RCC 7860 (cell line): ENCODE results near the gene FAF1.
A peak's percentile ranks its signal among the peaks of the same experiment; 100 is the strongest.

ENCODE experiments used
- DNase-seq: peaks from one replicate; pipeline ENCODE4 v3.0.0-alpha.2; 2015; ENCODE audit warnings: low spot score
- FAIRE-seq: peaks from 2 replicates; lab custom pipeline; 2012; peaks lifted over from hg19 to GRCh38; lab: Jason Lieb, UNC

FAF1 gene

DNA sequence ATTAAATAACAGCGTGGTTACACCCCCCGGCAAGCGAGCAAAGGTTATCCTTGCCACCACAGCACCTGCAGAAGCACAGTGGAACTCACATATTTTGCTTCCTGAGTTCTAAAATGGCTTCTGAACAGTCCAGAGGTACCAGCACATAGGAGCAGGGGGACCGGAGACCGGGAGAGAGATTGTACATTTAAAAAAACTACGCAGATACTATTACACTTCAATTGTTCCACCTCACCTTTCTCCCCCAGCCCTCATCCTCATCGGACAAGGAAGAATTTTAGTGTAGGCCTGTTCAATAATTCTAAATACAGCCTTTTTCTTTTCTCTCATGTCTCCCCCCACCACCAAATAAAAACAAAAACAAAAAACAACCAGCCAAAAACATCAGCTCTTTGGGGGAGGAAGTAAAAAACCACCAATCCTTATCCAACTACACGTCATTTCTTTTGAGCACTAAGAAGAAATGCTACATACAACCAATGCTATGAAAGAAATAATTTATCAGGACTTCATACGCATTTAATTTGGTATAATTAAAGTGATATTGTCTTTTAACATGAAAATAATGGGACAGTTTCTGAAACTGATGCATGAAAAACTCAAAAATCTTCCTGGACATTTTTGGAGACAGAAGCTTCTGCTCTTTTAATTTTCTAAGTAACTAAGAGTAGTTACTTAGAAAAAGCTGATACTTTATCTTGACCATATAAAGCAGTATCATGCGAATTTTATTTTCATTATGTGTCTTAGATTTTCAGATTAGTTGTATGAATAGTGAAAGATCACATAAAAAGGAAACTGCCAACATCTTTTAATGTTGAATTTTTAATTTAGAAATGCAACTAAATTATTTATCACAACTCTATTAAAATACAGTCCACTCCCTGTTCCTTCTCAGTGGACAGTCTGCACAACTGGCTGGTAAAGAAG, 19.1 kb upstream of the FAF1 start:
- FAIRE-seq, result peak; percentile 62
- DNase-seq, result peak; percentile 56

DNA sequence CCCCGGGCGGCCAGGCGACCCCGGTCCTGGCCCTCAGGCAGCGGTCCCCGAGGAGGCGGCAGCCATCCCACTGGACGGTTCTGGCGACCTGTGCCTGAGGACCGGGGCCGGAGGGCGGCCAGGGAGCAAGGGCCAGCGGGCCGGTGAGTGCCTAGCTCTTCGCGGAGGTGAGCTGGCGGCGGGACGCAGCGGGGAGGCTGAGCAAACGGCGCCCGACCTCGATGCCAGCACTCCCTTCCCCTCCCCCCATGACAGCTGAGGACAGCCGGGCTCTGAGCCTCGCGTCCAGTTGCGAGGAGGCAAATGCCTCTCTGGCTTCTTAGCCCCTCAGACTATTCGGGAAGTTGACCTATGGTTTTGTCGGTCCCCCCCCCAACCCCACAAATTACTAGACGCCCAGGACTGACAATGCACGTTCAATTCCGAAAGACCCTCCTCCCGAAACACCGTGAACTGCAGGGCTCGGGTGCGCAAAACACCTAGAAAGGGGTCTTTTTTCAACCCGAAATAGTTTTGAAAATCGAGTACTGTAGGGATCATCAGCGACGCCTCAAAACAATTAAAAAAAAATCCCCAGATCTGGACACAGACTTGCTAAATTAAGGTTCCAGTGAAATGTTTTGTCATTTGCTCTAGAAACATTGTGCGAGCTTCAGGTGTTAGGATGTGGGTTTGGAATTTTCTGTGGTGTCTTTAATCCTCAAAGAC, 18.2 kb upstream of the FAF1 start:
- DNase-seq (peak; percentile 83), FAIRE-seq (peak; percentile 5)

DNA sequence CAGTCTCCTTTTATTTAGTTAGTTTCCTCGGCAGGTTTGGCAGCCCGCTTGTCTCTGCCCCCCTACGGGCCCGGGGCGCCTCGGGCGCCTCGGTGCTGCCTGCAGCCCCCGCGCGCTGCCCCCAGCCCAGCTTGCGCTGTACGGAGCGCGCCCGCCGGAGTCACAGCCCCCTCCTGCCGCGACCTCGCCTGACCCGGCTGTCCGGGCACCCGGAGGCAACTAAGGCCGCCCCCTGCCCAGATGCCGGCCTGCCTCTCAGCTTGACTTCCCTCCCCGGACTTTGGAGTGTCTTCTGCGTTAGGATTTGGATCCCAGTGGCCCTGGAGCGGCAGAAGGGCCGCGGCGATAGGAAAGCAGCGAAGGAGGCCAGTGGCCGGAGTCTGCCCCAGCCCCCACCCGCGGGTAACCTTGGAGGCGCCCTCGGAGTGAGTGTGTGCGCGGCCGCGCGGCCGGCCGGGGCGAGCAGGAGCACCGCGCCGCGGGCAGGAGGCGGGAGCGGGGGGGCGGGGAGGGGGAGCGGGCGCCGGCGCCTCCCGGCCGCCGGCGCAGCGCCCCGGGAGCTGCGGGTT, 17.6 kb upstream of the FAF1 start:
- DNase-seq (peak; percentile 58), FAIRE-seq (no peak)

DNA sequence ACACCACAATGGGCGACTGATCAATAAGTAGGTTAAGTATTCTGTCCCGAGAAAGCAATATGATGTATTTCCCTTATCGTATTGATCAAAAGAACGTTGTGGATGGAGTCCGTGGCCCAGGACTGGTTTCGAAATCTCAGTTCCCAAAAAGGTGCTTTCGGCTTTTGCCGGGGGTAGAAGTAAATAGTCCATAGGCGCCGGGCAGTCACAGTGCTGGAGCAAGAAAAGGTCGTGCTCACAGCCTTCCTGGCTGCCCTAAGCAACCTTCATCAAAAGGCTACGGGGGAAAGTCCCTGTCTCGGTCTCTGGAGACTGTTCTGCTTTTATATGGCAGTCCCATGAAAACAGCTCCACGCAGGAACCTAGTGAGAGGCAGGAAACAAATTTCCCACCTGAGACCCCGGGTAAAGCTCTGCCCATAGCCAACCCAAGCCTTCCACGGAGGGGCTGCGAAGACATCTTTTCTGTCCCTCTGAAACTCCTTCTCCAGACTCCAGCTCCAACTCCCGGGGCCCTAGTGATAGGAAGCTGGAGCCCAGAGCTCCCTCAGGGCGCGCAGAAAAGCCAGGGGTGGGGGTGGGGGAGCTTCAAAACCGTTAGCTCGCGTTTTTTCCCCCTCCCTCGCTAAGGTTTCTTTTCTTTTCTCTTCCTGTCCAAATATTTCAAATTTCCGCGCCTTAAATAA, 17.0 kb upstream of the FAF1 start:
- FAIRE-seq (peak; percentile 35), DNase-seq (peak; percentile 69)

DNA sequence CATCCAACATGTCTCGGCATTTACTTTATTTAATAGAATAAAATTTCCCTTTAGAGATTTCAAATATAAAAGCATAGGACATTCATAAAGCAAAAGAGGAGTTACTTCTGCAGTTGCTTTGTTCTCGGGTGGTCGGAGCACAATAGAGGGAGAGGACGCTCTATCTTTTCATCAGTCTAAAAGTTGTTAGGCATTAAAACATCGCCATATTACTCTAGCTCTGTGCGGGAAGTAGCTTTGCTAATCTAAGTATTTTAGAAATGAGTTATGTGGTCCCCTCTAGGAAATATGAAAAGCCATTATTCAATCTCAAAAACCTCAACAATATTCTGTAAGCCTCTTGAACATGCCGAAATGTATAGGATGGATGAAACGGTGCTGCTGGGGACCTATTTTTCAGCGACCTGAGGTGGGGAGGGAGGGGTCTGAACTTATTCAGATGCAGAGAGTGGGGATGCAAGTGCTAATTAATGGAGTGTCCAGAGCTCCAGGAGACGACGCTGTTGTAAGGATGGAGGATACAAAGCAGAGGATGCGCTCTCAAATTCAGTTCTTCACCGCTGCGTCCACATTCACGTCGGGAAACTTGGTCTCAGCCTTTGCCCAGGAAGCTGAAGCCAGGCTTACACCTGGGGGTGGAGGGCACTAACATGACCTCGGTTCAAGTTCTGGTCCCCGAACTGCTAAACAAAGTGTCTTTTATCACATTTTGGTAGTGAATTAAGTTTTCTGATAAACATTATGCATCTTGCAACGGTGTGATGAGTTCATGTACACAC, 16.2 kb upstream of the FAF1 start:
- FAIRE-seq, result no peak

DNA sequence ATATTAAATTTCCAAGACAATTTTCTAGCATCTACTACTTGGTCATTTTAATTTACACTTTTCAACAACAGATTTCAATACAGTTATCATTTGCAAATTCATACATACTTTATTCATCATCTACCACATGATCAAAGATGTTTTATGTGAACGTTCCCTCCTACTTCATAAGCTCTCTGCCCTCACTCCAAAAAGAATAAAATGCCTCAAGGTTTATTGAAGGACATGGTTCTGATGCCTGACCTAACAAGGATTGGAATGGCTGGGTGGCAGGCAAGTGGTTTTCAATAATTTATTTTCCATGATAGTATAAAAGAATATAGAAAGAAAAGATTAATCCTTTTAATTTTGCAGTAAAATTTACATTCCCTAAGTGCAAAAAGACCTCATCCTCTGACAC, 15.4 kb upstream of the FAF1 start:
- FAIRE-seq (no peak), DNase-seq (peak; percentile 45)

More for the DNA sequence above, 16.2 kb upstream of the FAF1 start:
- peak; percentile 33 for DNase-seq

DNA sequence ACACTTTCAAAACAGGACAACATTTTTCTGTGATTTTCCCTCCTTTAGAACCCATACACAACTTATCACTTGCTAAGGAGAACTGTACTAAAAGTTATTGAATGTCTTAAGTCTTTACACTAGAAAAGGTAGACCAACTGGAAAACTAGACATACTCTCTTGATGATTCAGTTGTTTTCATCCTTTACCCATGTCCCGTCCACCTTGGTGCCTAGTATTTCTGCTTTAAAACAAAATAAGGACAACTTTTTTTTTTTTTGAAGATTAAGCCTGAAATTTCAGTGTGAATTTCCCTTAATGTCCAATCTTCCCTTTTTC, 14.5 kb upstream of the FAF1 start:
- DNase-seq (peak; percentile 34), FAIRE-seq (no peak)

DNA sequence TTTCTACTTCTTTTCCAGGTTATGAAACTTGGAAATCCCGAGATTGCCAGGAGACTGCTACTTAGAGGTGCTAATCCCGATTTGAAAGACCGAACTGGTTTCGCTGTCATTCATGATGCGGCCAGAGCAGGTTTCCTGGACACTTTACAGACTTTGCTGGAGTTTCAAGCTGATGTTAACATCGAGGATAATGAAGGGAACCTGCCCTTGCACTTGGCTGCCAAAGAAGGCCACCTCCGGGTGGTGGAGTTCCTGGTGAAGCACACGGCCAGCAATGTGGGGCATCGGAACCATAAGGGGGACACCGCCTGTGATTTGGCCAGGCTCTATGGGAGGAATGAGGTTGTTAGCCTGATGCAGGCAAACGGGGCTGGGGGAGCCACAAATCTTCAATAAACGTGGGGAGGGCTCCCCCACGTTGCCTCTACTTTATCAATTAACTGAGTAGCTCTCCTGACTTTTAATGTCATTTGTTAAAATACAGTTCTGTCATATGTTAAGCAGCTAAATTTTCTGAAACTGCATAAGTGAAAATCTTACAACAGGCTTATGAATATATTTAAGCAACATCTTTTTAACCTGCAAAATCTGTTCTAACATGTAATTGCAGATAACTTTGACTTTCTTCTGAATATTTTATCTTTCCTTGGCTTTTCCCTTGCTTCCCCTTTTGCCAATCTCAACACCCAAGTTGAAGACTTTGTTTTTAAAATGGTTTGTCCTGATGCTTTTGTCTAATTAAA, 14.0 kb upstream of the FAF1 start:
- peak; percentile 37 for DNase-seq
- FAIRE-seq, result peak; percentile 29

DNA sequence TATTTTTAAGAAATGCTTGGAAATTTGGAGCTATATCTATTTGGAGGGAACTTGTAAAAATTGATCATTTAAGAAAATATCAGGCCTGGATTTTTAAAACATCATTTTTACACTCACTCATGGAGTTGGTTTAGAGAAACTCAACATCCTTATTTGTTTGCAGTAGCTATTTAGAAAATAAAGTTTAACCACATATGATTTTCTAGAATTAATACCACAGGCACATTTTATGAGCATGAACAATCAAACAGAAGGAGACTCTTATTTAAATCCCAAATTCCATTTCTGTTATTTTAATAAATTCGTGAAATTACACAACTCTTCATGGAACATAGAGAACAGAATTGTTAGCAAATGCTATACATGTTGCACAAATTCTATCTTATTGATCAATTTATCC, 13.2 kb upstream of the FAF1 start:
- FAIRE-seq (peak; percentile 56), DNase-seq (no peak)

DNA sequence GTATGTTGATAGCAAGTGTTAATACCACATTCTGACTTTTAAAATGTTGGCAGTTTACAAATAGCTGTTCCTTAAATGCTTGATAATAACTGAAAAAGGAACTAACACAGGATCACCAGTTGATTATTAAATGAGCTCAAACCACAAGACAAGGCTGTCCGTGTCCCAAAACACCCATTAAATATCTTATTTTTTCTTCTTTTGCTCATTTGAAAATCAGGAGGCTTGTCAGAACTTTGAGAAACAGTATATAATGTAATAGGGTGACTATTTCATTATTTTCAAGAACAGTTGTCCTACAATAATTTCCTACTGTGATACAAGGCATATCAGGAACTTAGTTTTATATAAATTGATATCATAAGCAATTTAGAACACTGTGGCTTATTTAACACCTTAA, 12.7 kb upstream of the FAF1 start:
- FAIRE-seq, result no peak

DNA sequence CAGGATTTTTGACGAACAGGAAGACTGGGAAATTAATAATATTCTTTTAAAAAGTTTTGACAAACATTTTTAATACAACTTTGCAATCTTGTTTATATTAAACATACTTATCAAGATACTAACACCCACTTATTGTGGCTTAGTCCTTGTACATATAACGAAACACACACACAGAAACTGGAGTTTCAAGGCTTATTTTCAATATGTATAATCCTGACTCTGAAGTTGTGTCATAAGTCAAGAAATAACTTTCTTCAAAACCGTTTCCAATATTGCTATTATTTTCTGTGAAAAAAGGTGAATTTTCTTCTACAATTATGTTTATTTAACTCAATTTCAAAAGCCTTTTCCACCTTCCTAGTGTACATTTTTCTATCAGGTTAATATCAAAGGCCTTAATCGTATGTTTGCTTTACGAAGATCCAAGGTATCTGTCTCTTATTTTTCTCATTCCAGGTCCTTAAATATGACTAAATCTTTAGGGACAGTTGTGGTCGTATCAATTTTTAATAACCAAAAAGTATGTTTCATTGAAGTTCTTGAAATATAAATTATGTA, 11.8 kb upstream of the FAF1 start:
- DNase-seq (no peak), FAIRE-seq (no peak)

More for the DNA sequence above, 12.7 kb upstream of the FAF1 start:
- DNase-seq, result no peak

DNA sequence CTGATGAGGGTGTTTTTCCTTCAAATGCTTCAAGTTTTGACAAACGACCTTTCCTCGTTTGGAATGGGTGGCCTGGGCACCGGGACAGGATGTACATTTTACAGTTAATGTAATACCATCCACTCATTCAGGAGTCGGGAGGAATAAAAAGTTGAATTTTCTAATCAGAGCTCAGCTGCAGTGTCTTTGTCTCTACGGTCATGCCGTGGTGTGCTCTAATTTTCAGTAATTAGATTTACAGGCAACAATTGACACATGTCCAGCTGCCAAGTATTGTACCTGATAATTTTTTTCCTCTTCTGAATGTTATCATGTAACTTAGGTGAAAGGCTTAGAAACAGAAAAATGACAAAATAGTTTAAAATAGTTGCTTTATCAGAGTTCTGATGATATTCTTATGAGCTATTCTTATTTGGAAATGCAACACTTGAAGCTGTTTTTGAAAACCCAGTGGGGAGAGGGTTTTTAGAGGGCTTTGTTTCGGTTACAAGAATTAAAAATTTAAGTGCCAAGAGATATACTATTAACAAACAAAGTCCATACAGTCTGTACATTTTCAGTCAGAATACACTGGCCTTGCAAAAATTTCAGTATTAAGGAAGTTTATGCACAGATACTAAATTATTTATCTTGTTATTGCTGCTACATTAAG, 11.0 kb upstream of the FAF1 start:
- FAIRE-seq (no peak), DNase-seq (no peak)

DNA sequence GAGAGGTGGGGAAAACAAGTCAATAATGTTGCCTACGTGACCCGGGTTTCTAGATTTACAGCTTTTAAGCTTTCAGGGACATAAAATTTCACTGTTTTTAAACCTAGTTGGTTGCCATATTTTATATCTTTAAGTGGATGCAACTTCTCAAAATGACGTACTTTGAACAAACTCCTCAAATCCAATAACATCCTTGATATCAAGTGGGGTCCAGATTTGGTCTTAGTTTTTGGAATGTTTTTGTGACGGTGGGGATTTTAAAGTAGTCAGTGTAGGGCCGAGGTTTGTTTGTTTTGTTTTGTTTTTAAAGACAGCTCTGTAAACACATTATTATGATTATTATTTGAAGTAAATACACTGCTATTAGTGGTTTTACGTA, 10.4 kb upstream of the FAF1 start:
- DNase-seq (no peak), FAIRE-seq (no peak)

DNA sequence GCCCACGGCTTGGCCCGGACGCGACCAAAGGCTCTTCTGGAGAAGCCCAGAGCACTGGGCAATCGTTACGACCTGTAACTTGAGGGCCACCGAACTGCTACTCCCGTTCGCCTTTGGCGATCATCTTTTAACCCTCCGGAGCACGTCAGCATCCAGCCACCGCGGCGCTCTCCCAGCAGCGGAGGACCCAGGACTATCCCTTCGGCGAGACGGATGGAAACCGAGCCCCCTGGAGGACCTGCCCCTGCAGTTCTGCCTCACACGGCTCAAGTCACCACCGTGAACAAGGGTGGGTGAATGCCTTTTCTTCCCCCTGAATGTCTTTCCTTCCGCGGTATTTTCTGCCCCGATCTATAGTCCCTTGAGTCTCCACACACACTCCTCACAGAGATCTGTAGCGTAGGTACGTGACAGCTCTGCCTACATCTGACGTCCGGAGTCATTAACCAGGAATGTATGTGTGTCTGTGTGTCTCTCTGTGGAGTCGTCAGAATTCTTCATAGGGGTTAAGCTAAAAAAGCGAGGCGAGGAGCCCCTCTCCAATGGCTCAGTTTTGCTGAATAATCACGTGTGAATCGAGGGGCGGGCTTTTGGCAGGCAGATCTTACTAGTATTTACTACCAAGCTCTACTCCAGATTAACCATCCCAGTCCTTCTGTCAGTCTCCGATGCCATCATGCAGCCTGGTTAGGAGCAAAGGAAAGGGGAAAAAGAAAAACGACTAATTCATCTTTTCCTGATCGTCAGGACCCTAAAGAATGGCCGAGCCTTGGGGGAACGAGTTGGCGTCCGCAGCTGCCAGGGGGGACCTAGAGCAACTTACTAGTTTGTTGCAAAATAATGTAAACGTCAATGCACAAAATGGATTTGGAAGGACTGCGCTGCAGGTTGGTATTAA, 9.8 kb upstream of the FAF1 start, which contains the start of gene CDKN2C:
TSS of gene CDKN2C (plus strand) at position 635 of the 898 bp plus-strand sequence. CDS start at position 759, 124 bp downstream.
- DNase-seq (peak; percentile 92), FAIRE-seq (peak; percentile 68)

DNA sequence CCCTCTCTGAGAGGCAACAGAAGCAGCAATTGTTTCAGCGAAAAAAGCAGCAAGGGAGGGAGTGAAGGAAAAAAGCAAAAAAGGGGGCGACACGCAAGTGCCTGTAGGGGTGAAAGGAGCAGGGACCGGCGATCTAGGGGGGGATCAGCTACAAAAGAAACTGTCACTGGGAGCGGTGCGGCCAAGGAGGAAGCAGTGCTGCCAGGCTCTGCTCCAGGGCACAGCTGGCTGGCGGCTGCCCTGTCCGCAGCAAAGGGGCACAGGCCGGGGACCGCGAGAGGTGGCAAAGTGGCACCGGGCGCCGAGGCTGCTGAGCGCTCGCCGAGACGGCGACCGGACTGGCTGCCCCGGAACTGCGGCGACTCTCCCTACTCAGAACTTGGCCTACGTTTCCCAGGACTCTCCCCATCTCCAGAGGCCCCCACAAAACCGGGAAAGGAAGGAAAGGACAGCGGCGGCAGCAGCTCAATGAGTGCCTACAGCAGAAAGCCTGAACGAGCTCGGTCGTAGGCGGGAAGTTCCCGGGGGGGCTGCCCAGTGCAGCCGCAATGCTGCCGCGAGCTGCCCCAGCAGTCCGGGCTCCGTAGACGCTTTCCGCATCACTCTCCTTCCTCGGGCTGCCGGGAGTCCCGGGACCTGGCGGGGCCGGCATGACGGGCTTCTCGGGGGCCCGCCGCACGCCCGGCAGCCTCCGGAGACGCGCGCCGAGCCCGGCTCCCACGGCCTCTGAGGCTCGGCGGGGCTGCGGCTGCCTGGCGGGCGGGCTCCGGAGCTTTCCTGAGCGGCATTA, 8.9 kb upstream of the FAF1 start:
- FAIRE-seq (no peak), DNase-seq (peak; percentile 48)

DNA sequence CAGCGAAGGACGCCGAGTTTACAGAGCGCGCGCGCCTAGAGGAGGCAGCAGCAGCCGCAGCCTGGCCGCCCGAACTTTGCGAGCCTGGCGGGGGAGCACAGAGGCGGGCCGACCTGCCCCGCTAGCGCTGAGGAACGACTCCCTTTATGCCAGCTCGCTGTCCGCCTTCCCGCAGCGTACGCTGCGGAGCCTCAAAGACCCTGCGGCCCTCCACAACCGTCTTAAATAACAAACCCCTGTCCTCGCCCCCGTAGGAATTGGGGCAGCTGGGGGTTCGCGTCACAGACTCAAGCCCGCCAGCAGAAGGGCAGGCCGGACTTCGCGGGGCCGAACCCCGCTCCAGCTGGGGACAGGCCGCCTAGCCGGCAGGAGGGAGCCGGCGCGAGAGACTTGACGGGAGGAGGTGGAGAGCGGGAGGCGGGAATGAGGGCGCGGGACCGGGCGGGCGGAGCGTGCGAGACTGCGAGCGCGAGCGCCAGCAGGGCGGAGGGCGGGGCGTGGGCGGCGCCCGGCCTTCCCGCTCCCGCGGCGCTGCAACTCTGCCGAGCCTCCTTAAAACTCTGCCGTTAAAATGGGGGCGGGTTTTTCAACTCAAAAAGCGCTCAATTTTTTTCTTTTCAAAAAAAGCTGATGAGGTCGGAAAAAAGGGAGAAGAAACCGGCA, 8.2 kb upstream of the FAF1 start:
- FAIRE-seq, result no peak

More for the DNA sequence above, 8.2 kb upstream of the FAF1 start:
- peak; percentile 80 for DNase-seq
